H9 (cell line): ENCODE results near the gene PDE6H. TPM values are rescaled to one million over a fixed set of nuclear protein-coding genes. Genes with fewer than 3 reads are reported as not detected.

ENCODE experiments used
- DNase-seq: peaks from one replicate; pipeline ENCODE4 v3.0.0-alpha.2; 2017
- H2AFZ ChIP-seq: one replicate; pipeline ENCODE4 v1.6.1; 2013; ENCODE audit warnings: mild to moderate bottlenecking, low read length, control low read depth, moderate library complexity
- H2AK5ac ChIP-seq: 2 replicates; pipeline ENCODE4 v1.6.1; 2013; ENCODE audit warnings: low read length, control low read depth, mixed read lengths; ENCODE audit not compliant: insufficient read length
- H2BK120ac ChIP-seq: one replicate; pipeline ENCODE4 v1.6.1; 2013; ENCODE audit warnings: low read depth, mild to moderate bottlenecking, low read length, control low read depth, inconsistent platforms; ENCODE audit not compliant: poor library complexity, severe bottlenecking
- H2BK12ac ChIP-seq: 2 replicates; pipeline ENCODE4 v1.6.1; 2013; ENCODE audit warnings: low read length, control low read depth, mixed read lengths, low read depth; ENCODE audit not compliant: insufficient read length
- H2BK15ac ChIP-seq: 2 replicates; pipeline ENCODE4 v1.6.1; 2013; ENCODE audit warnings: low read depth, low read length, control low read depth
- H2BK20ac ChIP-seq: one replicate; pipeline ENCODE4 v1.6.1; 2013; ENCODE audit warnings: low read depth, mild to moderate bottlenecking, low read length, control low read depth, inconsistent platforms; ENCODE audit not compliant: poor library complexity, severe bottlenecking
- H2BK5ac ChIP-seq: 2 replicates; pipeline ENCODE4 v1.6.1; 2013; ENCODE audit warnings: low read length, control low read depth, mixed read lengths; ENCODE audit not compliant: insufficient read length
- H3K14ac ChIP-seq: 2 replicates; pipeline ENCODE4 v1.6.1; 2013; ENCODE audit warnings: low read length, control low read depth; ENCODE audit not compliant: insufficient read depth
- H3K18ac ChIP-seq: 2 replicates; pipeline ENCODE4 v1.6.1; 2013; ENCODE audit warnings: low read depth, mild to moderate bottlenecking, mixed read lengths, low read length, control low read depth; ENCODE audit not compliant: insufficient read length
- H3K23ac ChIP-seq: 2 replicates; pipeline ENCODE4 v1.6.1; 2013; ENCODE audit warnings: low read length, control low read depth, mixed read lengths, low read depth; ENCODE audit not compliant: insufficient read length
- H3K23me2 ChIP-seq: 2 replicates; pipeline ENCODE4 v1.6.1; 2013; ENCODE audit warnings: low read depth, mild to moderate bottlenecking, mixed read lengths, low read length, control low read depth; ENCODE audit not compliant: insufficient read length, poor library complexity, severe bottlenecking
- H3K27ac ChIP-seq: 2 replicates; pipeline ENCODE4 v1.5.1; 2013; ENCODE audit warnings: low read length, control low read depth, mixed read lengths, low read depth; ENCODE audit not compliant: insufficient read length
- H3K27me3 ChIP-seq: 2 replicates; pipeline ENCODE4 v1.6.1; 2013; ENCODE audit warnings: low read length, control low read depth, inconsistent platforms; ENCODE audit not compliant: insufficient read depth
- H3K4ac ChIP-seq: 2 replicates; pipeline ENCODE4 v1.6.1; 2013; ENCODE audit warnings: low read depth, mild to moderate bottlenecking, control low read depth, inconsistent platforms, low read length, moderate library complexity
- H3K4me1 ChIP-seq: 2 replicates; pipeline ENCODE4 v1.6.1; 2013; ENCODE audit warnings: low read length, control low read depth, inconsistent platforms; ENCODE audit not compliant: insufficient read depth
- H3K4me2 ChIP-seq: 2 replicates; pipeline ENCODE4 v1.6.1; 2013; ENCODE audit warnings: low read length, control low read depth, mixed read lengths; ENCODE audit not compliant: insufficient read length, insufficient read depth
- H3K56ac ChIP-seq: 2 replicates; pipeline ENCODE4 v1.6.1; 2013; ENCODE audit warnings: low read depth, mild to moderate bottlenecking, mixed read lengths, low read length, control low read depth; ENCODE audit not compliant: insufficient read length
- H3K79me1 ChIP-seq: 2 replicates; pipeline ENCODE4 v1.6.1; 2013; ENCODE audit warnings: low read depth, mild to moderate bottlenecking, moderate library complexity, low read length, control low read depth, inconsistent platforms; ENCODE audit not compliant: insufficient read depth, poor library complexity, severe bottlenecking
- H3K79me2 ChIP-seq: 2 replicates; pipeline ENCODE4 v1.6.1; 2013; ENCODE audit warnings: low read length, control low read depth, inconsistent platforms; ENCODE audit not compliant: insufficient read depth
- H3K9ac ChIP-seq: 2 replicates; pipeline ENCODE4 v1.6.1; 2013; ENCODE audit warnings: low read length, control low read depth, mixed read lengths; ENCODE audit not compliant: insufficient read length; ENCODE audit errors: extremely low read depth
- H3K9me3 ChIP-seq: one replicate; pipeline ENCODE4 v1.6.1; 2013; ENCODE audit warnings: low read depth, low read length, inconsistent platforms; ENCODE audit not compliant: control insufficient read depth
- H3T11ph ChIP-seq: one replicate; pipeline ENCODE4 v1.6.1; 2013; ENCODE audit warnings: mild to moderate bottlenecking, low read length, control low read depth, inconsistent platforms
- H4K20me1 ChIP-seq: one replicate; pipeline ENCODE4 v1.6.1; 2013; ENCODE audit not compliant: control insufficient read depth, insufficient read length, insufficient read depth
- H4K5ac ChIP-seq: 2 replicates; pipeline ENCODE4 v1.6.1; 2013; ENCODE audit warnings: low read depth, mild to moderate bottlenecking, mixed read lengths, low read length, control low read depth; ENCODE audit not compliant: insufficient read length
- H4K8ac ChIP-seq: replicated peaks from 2 replicates; pipeline ENCODE4 v1.6.1; 2013; ENCODE audit warnings: low read length, control low read depth, mixed read lengths, low read depth; ENCODE audit not compliant: insufficient read length
- H4K91ac ChIP-seq: 2 replicates; pipeline ENCODE4 v1.6.1; 2013; ENCODE audit warnings: low read depth, mild to moderate bottlenecking, moderate library complexity, mixed read lengths, low read length, control low read depth; ENCODE audit not compliant: insufficient read length
- H3K27ac Mint-ChIP-seq, 3 experiments: 2 replicates in 2 of 3; 3 replicates in 1 of 3; pipeline ENCODE4 v1.8.0; 2020 to 2021; ENCODE audit warnings: mixed read lengths in 3 of 3, mild to moderate bottlenecking in 1 of 3, moderate library complexity in 1 of 3
- H3K27me3 Mint-ChIP-seq: 2 replicates; pipeline ENCODE4 v1.8.0; 2021; ENCODE audit warnings: low read depth, mild to moderate bottlenecking, moderate library complexity, mixed read lengths
- H3K36me3 Mint-ChIP-seq, 3 experiments: 2 replicates in 2 of 3; 3 replicates in 1 of 3; pipeline ENCODE4 v1.8.0; 2020 to 2021; ENCODE audit warnings: low read depth in 3 of 3, mixed read lengths in 3 of 3; ENCODE audit not compliant: insufficient read depth in 1 of 3
- H3K4me1 Mint-ChIP-seq, 2 experiments: 2 replicates each; pipeline ENCODE4 v1.8.0; 2020; ENCODE audit warnings: mixed read lengths in 2 of 2
- H3K4me3 Mint-ChIP-seq, 2 experiments: 2 replicates in 1 of 2; 3 replicates in 1 of 2; pipeline ENCODE4 v1.8.0; 2020 to 2021; ENCODE audit warnings: mild to moderate bottlenecking in 2 of 2, mixed read lengths in 2 of 2, moderate library complexity in 1 of 2
- H3K9me3 Mint-ChIP-seq, 2 experiments: 2 replicates in 1 of 2; 3 replicates in 1 of 2; pipeline ENCODE4 v1.8.0; 2020; ENCODE audit warnings: mild to moderate bottlenecking in 2 of 2, mixed read lengths in 2 of 2, moderate library complexity in 1 of 2
- CTCF ChIP-seq: fragments of 200-600 bp; sonication (generic); conservative IDR thresholded peaks from 3 replicates; pipeline ENCODE4 v1.8.0; 2021; ENCODE audit warnings: antibody characterized with exemption, mild to moderate bottlenecking
- WGBS: extraction: QIAGEN DNeasy Blood & Tissue Kit; methylation state at CpG from one replicate; pipeline ENCODE4 v1.1.7; 2013; ENCODE audit warnings: missing lambda C conversion rate, low lambda C conversion rate, mixed read lengths; ENCODE audit not compliant: insufficient read length; ENCODE audit errors: extremely low coverage; 5-methylcytosine and 5-hydroxymethylcytosine counted together
- total RNA-seq: library from RNA; stranded (reverse); gene quantifications from 2 replicates; pipeline ENCODE4 v1.2.1, GENCODE V29; 2021

PDE6H gene
- total RNA-seq, 1 experiment from 2014 or later: not detected

- no peaks in the 10 kb centered on the region; the same call in 1 of the 2 replicates for H3K27me3 Mint-ChIP-seq
- Histone ChIP-seq H4K20me1 (no peaks in the 10 kb centered on the region), H3K18ac (no peak overlapping the region), H3K9ac (no peak overlapping the region), H4K5ac (no peak overlapping the region), H3K23me2 (no peaks in the 10 kb centered on the region), H4K8ac (no peak overlapping the region), H3K4me1 (no peaks in the 10 kb centered on the region), H4K91ac (no peak overlapping the region), H3K79me2 (no peaks in the 10 kb centered on the region), H3K4me2 (no peak overlapping the region), H2BK12ac (no peak overlapping the region), H3K9me3 (no peaks in the 10 kb centered on the region), H3K56ac (no peak overlapping the region), H2AFZ (no peak overlapping the region), H3K14ac (no peak overlapping the region), H3K4ac (no peak overlapping the region), H3K23ac (no peak overlapping the region), H3K27me3 (no peaks in the 10 kb centered on the region), H3T11ph (no peak overlapping the region), H2AK5ac (no peak overlapping the region), H2BK15ac (no peak overlapping the region), H2BK5ac (no peak overlapping the region), H2BK20ac (no peak overlapping the region), H2BK120ac (no peak overlapping the region), H3K27ac (no peak overlapping the region), H3K79me1 (no peaks in the 10 kb centered on the region)
- no peak overlapping the region; a peak in 1 of 7 replicates for H3K27ac Mint-ChIP-seq
- H3K4me1 Mint-ChIP-seq: peaks cover 7% of the 10 kb centered on the region in 2 experiments
- WGBS: 100% methylated on average over 1 of the region's 7 CpGs
- no peak for DNase-seq
- no peaks in the 10 kb centered on the region for H3K36me3 Mint-ChIP-seq
- TF ChIP-seq CTCF: no peak
- no peak overlapping the region for H3K4me3 Mint-ChIP-seq
- H3K9me3 Mint-ChIP-seq: no peaks in the 10 kb centered on the region; a peak in 1 of 5 replicates
Observed at GRCh38 chr12:14931791-14932560, 40.9 kb upstream of the PDE6H start.
